Natural killer cell (primary cell): Measurements from ENCODE around the gene NUDCD3. TPM values are rescaled to one million over a fixed set of nuclear protein-coding genes. Genes with fewer than 3 reads are reported as not detected.

ENCODE experiments used
- ATAC-seq, 3 donors: fragments of 150-1000 bp in 2 of 3; fragments of 200-7000 bp in 1 of 3; cut with Tn5 transposase; 1 replicate in 1 of 3; 2 replicates in 2 of 3; pipeline ENCODE4 v1.10.0; 2021; ENCODE audit warnings: mild to moderate bottlenecking in 2 of 3, moderate library complexity in 2 of 3
- DNase-seq, 2 donors: peaks; one replicate each; pipeline versions ENCODE4 v3.0.0 to v3.0.0-alpha.2; 2013 to 2021; ENCODE audit warnings: mixed read lengths in 1 of 2
- H3K27ac ChIP-seq: one replicate; pipeline ENCODE4 v1.5.1; 2013; ENCODE audit warnings: mild to moderate bottlenecking, low read length
- H3K27me3 ChIP-seq: one replicate; pipeline ENCODE4 v1.6.1; 2013; ENCODE audit warnings: low read length; ENCODE audit not compliant: control insufficient read depth, insufficient read depth
- H3K36me3 ChIP-seq: one replicate; pipeline ENCODE4 v1.6.1; 2013; ENCODE audit warnings: low read length; ENCODE audit not compliant: control insufficient read depth, insufficient read depth
- H3K4me1 ChIP-seq: one replicate; pipeline ENCODE4 v1.6.1; 2013; ENCODE audit warnings: low read length; ENCODE audit not compliant: control insufficient read depth, insufficient read depth
- H3K4me3 ChIP-seq: one replicate; pipeline ENCODE4 v1.5.1; 2013; ENCODE audit warnings: low read length
- H3K9me3 ChIP-seq: one replicate; pipeline ENCODE4 v1.6.1; 2013; ENCODE audit warnings: low read length; ENCODE audit not compliant: control insufficient read depth, insufficient read depth
- H3K27ac Mint-ChIP-seq, 2 donors: one replicate each; pipeline ENCODE4 v1.8.0; 2022; ENCODE audit warnings: mild to moderate bottlenecking in 2 of 2, mixed read lengths in 2 of 2, moderate library complexity in 1 of 2
- H3K27me3 Mint-ChIP-seq, 2 donors: one replicate each; pipeline ENCODE4 v1.8.0; 2022; ENCODE audit warnings: low read depth in 2 of 2, mixed read lengths in 2 of 2
- H3K36me3 Mint-ChIP-seq: one replicate; pipeline ENCODE4 v1.8.0; 2022; ENCODE audit warnings: mixed read lengths
- H3K4me1 Mint-ChIP-seq, 2 donors: one replicate each; pipeline ENCODE4 v1.8.0; 2022; ENCODE audit warnings: mixed read lengths in 2 of 2
- H3K4me3 Mint-ChIP-seq: one replicate; pipeline ENCODE4 v1.8.0; 2022; ENCODE audit warnings: mild to moderate bottlenecking, moderate library complexity, mixed read lengths
- H3K9me3 Mint-ChIP-seq, 2 donors: one replicate each; pipeline ENCODE4 v1.8.0; 2022; ENCODE audit warnings: mixed read lengths in 2 of 2
- WGBS: methylation state at CpG from one replicate; pipeline ENCODE4 v1.1.7; 2013; ENCODE audit warnings: missing lambda C conversion rate; ENCODE audit not compliant: insufficient coverage; 5-methylcytosine and 5-hydroxymethylcytosine counted together
- intact Hi-C: fragments of 100-400 bp; cut with micrococcal nuclease; formaldehyde crosslinking; loops from one replicate; pipeline ENCODE4 v1.14.2; 2022
- total RNA-seq, 4 donors: library from RNA; stranded (reverse); fragments of 120-200 nt in 1 of 4; gene quantifications; one replicate each; pipeline versions ENCODE4 v1.2.3 to v1.2.4, GENCODE V29; 2013 to 2022
- TF ChIP-seq, protein P1 (sequence below): fragments of 200-600 bp; IDR thresholded peaks from one replicate; pipeline ENCODE4 v1.8.0; 2022; ENCODE audit warnings: antibody characterized with exemption

Gene NUDCD3
- total RNA-seq, 3 donors from 2014 or later (not counting 1 experiment from before 2014, with no cell fraction given): 50.1 to 79.9 (median 68.7) TPM

DNA sequence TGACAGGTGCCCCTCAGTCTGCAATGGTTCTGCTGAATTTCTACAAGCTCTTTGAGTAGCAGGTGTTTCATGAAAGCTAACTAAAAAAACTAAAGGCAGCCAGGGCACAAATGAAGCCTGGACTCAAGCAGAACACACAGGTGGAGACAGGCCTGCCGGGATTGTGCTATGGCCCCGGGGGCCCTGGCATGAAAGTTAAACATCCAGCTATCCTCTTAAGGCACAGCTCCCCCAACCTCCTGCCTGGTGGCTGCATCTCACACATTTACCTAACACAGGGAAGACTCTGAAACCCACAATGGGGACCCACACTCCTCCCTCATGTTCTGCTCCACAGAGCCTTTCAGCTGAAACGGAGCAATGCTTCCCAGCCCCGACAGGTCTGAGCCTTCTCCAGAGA is 88.8 kb downstream of the NUDCD3 start:
- intact Hi-C loops: no loop called here
- ATAC-seq (no peak), DNase-seq (no peak)
- TF ChIP-seq, protein P1, sequence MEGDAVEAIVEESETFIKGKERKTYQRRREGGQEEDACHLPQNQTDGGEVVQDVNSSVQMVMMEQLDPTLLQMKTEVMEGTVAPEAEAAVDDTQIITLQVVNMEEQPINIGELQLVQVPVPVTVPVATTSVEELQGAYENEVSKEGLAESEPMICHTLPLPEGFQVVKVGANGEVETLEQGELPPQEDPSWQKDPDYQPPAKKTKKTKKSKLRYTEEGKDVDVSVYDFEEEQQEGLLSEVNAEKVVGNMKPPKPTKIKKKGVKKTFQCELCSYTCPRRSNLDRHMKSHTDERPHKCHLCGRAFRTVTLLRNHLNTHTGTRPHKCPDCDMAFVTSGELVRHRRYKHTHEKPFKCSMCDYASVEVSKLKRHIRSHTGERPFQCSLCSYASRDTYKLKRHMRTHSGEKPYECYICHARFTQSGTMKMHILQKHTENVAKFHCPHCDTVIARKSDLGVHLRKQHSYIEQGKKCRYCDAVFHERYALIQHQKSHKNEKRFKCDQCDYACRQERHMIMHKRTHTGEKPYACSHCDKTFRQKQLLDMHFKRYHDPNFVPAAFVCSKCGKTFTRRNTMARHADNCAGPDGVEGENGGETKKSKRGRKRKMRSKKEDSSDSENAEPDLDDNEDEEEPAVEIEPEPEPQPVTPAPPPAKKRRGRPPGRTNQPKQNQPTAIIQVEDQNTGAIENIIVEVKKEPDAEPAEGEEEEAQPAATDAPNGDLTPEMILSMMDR: no peak
- Histone ChIP-seq H3K27ac (no peak overlapping the region), H3K9me3 (no peaks in the 10 kb centered on the region), H3K4me3 (no peak overlapping the region), H3K4me1 (no peaks in the 10 kb centered on the region), H3K27me3 (no peaks in the 10 kb centered on the region), H3K36me3 (peaks cover 48% of the 10 kb centered on the region)
- no peaks in the 10 kb centered on the region for H3K27me3 Mint-ChIP-seq
- H3K4me3 Mint-ChIP-seq: no peak overlapping the region
- H3K9me3 Mint-ChIP-seq: no peaks in the 10 kb centered on the region
- H3K36me3 Mint-ChIP-seq: peaks cover 10% of the 10 kb centered on the region
- 100% methylated on average over 4 of the region's 4 CpGs for WGBS
- H3K27ac Mint-ChIP-seq: no peak overlapping the region
- peaks cover 16 to 40% of the 10 kb centered on the region in 2 donors for H3K4me1 Mint-ChIP-seq

GRCh38 chr7:44400033-44400511 is 90.4 kb downstream of the NUDCD3 start:
- H3K9me3 ChIP-seq: no peaks in the 10 kb centered on the region
- no peak overlapping the region for H3K4me3 Mint-ChIP-seq
- WGBS: 98% methylated on average over 14 of the region's 14 CpGs
- peaks cover 48% of the 10 kb centered on the region for H3K36me3 ChIP-seq
- no peak overlapping the region for H3K4me3 ChIP-seq
- no peak overlapping the region for H3K27ac Mint-ChIP-seq
- no peak overlapping the region for H3K27ac ChIP-seq
- no peak for DNase-seq
- peaks cover 10% of the 10 kb centered on the region for H3K36me3 Mint-ChIP-seq
- intact Hi-C loops: no loop called here
- H3K4me1 Mint-ChIP-seq: peaks cover 20 to 32% of the 10 kb centered on the region in 2 donors
- TF ChIP-seq, protein P1: no peak
- H3K9me3 Mint-ChIP-seq: no peaks in the 10 kb centered on the region
- H3K4me1 ChIP-seq: no peaks in the 10 kb centered on the region
- H3K27me3 Mint-ChIP-seq: no peaks in the 10 kb centered on the region
- ATAC-seq: no peak
- no peaks in the 10 kb centered on the region for H3K27me3 ChIP-seq

DNA sequence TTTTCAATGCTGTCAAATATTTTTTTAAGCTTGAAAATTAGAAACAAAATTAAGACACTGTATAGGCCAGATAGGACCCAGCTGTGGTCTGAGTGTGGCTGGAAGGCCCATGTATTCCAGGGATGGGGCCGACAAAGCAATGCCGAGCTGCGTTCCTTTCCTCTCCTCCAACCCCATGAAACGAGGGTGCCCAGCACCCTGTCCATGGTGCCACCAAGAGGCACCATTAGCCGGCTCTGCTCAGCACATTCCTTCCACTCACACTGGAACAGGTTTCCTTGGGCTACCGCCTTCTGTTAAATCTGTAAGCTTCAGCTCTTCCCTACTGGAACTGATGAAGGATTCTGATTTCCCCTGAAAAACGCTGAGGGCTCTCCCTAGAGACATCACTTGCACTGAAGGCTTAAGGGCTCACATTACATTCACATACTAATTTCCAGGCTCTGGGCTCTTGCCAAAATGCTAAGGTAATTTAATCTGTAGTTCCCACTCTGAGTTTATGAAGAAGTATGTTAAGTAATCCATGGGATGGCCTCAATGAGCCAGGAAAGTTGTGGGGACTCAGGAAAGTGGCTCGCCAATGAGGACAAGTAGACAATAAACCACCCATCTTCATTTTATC is 91.4 kb downstream of the NUDCD3 start:
- Mint-ChIP-seq H3K36me3 (peaks cover 10% of the 10 kb centered on the region), H3K27me3 (no peaks in the 10 kb centered on the region), H3K4me3 (no peak overlapping the region), H3K9me3 (no peaks in the 10 kb centered on the region), H3K4me1 (peaks cover 20 to 32% of the 10 kb centered on the region in 2 donors), H3K27ac (no peak overlapping the region)
- H3K4me1 ChIP-seq: no peaks in the 10 kb centered on the region
- TF ChIP-seq, protein P1: no peak
- H3K4me3 ChIP-seq: no peak overlapping the region
- H3K27me3 ChIP-seq: no peaks in the 10 kb centered on the region
- DNase-seq (no peak), ATAC-seq (no peak)
- no peaks in the 10 kb centered on the region for H3K9me3 ChIP-seq
- H3K36me3 ChIP-seq: peaks cover 42% of the 10 kb centered on the region
- intact Hi-C loops: no loop called here
- no peak overlapping the region for H3K27ac ChIP-seq
- WGBS: 95% methylated on average over 7 of the region's 8 CpGs

DNA sequence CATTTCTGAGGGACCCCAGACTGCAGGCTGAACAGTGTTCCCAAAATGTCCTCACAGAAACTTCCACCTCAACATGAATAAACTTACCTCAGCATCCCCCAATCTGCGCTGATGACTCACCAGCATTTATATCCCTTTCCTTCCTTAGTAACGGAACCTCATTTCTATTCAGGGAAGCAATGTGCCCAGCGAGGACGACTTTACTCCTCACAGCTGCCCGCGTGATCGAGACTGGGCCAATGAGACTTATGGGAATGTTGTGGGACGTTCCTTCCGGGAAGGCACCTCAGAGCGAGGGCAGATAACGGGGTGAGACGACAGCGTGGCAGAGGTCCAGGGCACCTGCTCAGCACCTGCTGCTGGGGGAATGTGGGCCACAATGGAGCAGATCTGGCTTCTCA is 91.9 kb downstream of the NUDCD3 start:
- H3K27me3 Mint-ChIP-seq: no peaks in the 10 kb centered on the region
- Histone ChIP-seq H3K36me3 (peaks cover 39% of the 10 kb centered on the region), H3K4me1 (no peaks in the 10 kb centered on the region), H3K27me3 (no peaks in the 10 kb centered on the region), H3K27ac (no peak overlapping the region), H3K9me3 (no peaks in the 10 kb centered on the region), H3K4me3 (no peak overlapping the region)
- WGBS: 97% methylated on average over 13 of the region's 13 CpGs
- ATAC-seq: no peak
- H3K4me1 Mint-ChIP-seq: peaks cover 20 to 32% of the 10 kb centered on the region in 2 donors
- no peak overlapping the region for H3K4me3 Mint-ChIP-seq
- H3K36me3 Mint-ChIP-seq: peaks cover 10% of the 10 kb centered on the region
- TF ChIP-seq, protein P1: no peak
- DNase-seq: no peak
- H3K9me3 Mint-ChIP-seq: no peaks in the 10 kb centered on the region
- intact Hi-C loops: no loop called here
- H3K27ac Mint-ChIP-seq: peak overlapping the region in 1 of 2 donors; percentile 15
